HG02852 (cell line): ENCODE data around the gene RAP1A.
"Not testable (repeated sequence)": the region's sequence is repeated elsewhere in the genome, so short reads cannot be mapped to it uniquely, and the experiment has no call there.

ENCODE experiments used
- ATAC-seq: cut with Tn5 transposase; IDR thresholded peaks from one replicate; pipeline ENCODE4 v1.9.1; 2021; ENCODE audit warnings: mild to moderate bottlenecking, moderate library complexity; ENCODE audit not compliant: unreplicated experiment

RAP1A gene

GRCh38 chr1:111734856-111735255 lies 115.3 kb downstream of the RAP1A start:
- no peak for ATAC-seq

- ATAC-seq, result no peak
These were observed 115.7 kb downstream of the RAP1A start for GRCh38 chr1:111735321-111735720.

- no peak for ATAC-seq
These were observed 116.4 kb downstream of the RAP1A start for GRCh38 chr1:111735858-111736544.

GRCh38 chr1:111736548-111737215 lies 117.1 kb downstream of the RAP1A start:
- no peak for ATAC-seq

- no peak for ATAC-seq
These were observed 117.9 kb downstream of the RAP1A start for GRCh38 chr1:111737216-111738132.

GRCh38 chr1:111738133-111738435 lies 118.5 kb downstream of the RAP1A start:
- no peak for ATAC-seq

- peak; percentile 43 for ATAC-seq
These were observed 119.0 kb downstream of the RAP1A start for GRCh38 chr1:111738436-111739193.

- ATAC-seq, result peak; percentile 82
These were observed 119.8 kb downstream of the RAP1A start, which contains the start of gene INKA2 for GRCh38 chr1:111739194-111739924. INKA2 (minus strand) TSS chr1:111739395; CDS start chr1:111739242, 153 bp downstream.

GRCh38 chr1:111739925-111740765 lies 120.6 kb downstream of the RAP1A start:
- no peak for ATAC-seq

GRCh38 chr1:111742292-111742691 lies 122.7 kb downstream of the RAP1A start:
- not testable (repeated sequence) for ATAC-seq

GRCh38 chr1:111742938-111743549 lies 123.5 kb downstream of the RAP1A start:
- ATAC-seq, result no peak

GRCh38 chr1:111743679-111744101 lies 124.1 kb downstream of the RAP1A start:
- no peak for ATAC-seq

GRCh38 chr1:111745675-111746613 lies 126.4 kb downstream of the RAP1A start:
- ATAC-seq, result no peak

GRCh38 chr1:111746614-111746999 lies 127.0 kb downstream of the RAP1A start:
- no peak for ATAC-seq

GRCh38 chr1:111747282-111747734 lies 127.7 kb downstream of the RAP1A start:
- peak; percentile 57 for ATAC-seq

- no peak for ATAC-seq
These were observed 128.4 kb downstream of the RAP1A start for GRCh38 chr1:111747947-111748346.

GRCh38 chr1:111749628-111750027 lies 130.0 kb downstream of the RAP1A start:
- no peak for ATAC-seq

GRCh38 chr1:111750856-111751255 lies 131.3 kb downstream of the RAP1A start:
- ATAC-seq, result no peak
